Eye (tissue), 1 donor: Measurements from ENCODE around the gene GBA2.

ENCODE experiments used
- DNase-seq: peaks from one replicate; pipeline ENCODE4 v3.0.0-alpha.2; 2015

The GBA2 gene

DNA sequence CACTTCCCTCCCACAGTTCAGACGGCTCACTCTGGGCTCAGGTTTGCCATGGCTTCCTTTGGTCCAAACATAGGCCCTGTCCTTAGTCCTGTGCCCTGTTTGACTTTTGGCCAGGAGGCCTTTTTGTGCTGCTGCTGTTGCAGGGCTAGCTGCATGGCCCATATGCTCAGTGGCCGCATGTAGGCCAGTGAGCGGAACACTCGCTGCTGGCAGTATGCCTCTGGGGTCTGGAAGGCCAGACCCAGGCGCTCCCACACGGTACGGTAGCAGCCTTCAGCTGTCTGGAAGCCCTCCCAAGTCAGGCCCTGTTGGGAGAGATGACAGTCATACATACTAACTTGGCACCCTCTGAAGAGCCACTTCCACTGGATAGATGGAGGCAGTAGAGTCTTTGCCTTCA lies 11.9 kb downstream of the GBA2 start:
- no peak for DNase-seq

DNA sequence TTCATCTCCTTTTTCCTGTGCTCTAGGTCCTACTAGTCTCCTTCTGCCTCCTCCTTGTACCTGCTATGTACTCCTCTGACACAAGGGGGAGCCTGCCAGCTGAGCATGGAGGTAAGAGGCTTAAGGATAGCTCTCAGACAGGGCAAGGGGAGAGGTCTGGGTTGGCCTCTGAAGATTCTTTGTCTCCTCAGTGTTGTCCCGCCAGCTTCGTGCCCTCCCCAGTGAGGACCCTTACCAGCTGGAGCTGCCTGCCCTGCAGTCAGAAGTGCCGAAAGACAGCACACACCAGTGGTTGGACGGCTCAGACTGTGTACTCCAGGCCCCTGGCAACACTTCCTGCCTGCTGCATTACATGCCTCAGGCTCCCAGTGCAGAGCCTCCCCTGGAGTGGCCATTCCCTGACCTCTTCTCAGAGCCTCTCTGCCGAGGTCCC lies 12.8 kb downstream of the GBA2 start:
- DNase-seq: peak; percentile 81

DNA sequence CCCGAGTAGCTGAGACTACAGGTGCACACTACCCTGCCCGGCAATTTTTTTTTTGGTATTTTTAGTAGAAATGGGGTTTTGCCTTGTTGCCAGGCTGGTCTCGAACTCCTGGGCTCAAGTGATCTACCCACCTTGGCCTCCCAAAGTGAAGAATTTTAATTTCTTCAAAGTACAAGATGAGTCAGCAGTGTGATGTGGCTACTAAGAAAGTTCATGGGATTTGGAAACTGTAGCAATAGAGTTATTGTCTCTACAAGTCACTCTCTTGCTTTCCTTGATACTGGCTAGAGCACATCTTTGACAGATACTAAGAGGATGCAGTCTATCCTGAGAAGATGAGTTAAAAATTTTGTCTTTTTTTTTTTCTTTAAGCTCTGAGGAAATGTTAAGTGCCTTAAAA lies 14.9 kb downstream of the GBA2 start:
- no peak for DNase-seq

DNA sequence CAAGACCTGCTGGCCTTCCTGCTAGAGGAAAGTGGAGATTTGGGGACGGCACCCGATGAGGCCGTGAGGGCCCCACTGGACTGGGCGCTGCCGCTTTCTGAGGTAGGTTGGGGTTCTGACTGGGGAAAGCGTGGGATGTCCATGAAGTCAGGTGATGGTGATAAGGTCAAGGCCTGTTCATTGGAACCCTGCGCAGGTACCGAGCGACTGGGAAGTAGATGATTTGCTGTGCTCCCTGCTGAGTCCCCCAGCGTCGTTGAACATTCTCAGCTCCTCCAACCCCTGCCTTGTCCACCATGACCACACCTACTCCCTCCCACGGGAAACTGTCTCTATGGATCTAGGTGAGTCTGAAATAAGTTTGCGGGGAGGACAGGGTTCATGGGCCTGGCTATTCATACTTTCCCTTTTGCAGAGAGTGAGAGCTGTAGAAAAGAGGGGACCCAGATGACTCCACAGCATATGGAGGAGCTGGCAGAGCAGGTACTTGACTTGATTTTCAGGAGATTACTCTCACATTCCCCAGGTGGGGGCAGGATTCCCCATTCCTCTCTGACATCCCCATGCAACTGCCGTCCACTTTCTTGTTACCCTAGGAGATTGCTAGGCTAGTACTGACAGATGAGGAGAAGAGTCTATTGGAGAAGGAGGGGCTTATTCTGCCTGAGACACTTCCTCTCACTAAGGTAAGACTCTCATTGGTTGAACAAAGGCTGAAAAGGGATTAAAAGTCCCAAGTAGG lies 16.1 kb downstream of the GBA2 start:
- DNase-seq: no peak

DNA sequence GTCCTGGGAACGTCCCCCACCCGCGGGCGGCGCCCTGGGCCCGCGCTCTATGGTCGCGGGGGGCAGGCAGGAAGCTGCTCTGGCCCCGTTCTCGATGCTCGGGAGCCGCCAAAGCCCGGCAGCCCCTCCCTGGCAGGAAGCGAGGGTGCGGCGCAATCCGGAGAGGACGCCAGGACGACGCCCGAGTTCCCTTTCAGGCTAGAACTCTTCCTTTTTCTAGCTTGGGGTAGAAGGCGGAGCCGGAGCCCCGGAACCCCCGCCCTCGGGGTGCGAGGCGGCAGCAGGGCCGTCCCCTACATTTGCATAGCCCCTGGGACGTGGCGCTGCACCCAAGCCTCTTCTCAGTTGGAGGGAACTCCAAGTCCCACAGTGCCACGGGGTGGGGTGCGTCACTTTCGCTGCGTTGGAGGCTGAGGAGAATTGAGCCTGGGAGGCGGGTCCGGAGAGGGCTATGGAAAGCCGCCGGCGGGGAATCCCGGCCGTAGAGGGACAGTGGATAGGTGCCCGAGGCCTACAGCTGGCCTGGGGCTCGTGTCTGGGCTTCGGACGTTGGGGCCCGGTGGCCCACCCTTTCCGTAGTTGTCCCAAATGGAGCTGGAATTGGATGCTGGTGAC lies 16.7 kb downstream of the GBA2 start, which contains the start of the genes CREB3 and TLN1:
Gene CREB3, plus strand, starts transcription at position 482 of the 615 bp plus-strand sequence. Its CDS starts 107 bp downstream, at position 589.
Gene TLN1, minus strand, starts transcription at position 11 of the 615 bp plus-strand sequence. CDS start 6,501 bp downstream, outside the sequence.
- DNase-seq: peak; percentile 98

DNA sequence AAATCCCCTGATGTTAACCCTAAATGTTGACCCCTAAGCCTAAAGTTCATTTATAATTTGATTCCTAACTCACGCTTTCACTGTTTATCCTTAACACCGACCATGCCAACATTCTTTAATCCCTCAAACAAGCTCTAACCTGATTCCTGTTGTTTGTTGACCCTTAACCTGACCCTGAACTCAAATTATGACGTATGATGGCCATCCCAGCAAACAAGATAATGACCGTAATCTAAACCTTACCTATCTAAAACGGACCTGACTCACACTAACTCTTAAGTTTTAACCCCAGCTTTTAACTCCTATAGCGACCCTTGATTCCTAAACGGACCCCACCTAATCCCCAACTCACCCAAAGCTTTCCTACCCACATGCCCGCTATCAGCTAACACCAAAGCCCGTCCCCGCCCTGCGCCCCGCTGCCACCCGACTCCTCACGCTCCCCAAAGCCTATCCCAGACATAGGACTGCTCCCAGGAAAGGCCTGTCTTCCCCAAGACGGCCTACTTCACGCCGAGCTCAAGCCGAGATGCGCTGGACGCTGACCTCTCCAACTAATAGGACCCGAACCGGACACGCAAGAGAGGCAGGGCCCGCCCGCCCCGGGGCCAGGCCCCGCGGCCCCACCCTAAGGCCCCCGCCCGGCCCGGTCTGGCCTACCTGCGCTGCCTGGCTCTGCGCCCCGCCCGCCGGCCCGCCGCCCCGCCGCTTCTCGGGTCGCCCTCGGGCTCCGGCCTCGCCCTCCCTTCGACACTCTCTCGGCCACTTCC lies 17.4 kb downstream of the GBA2 start:
- no peak for DNase-seq

DNA sequence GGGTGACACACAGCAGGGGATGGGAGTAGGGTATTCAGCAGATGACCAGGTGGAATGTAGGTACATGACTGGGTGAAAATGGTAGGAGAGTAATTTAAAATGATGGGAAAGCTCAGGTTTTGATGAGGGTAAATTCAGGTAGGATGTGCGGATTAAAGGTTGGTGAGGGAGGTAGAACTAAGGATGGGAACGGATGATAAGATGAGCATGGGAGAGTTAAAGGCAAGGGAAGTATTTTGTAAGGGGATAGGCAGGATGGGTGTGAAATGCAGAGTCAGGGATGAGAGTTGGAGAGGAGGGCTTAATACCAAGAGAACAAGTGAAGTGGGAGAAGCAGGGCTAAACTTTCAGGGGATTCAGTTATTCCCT lies 18.6 kb downstream of the GBA2 start:
- DNase-seq: no peak

DNA sequence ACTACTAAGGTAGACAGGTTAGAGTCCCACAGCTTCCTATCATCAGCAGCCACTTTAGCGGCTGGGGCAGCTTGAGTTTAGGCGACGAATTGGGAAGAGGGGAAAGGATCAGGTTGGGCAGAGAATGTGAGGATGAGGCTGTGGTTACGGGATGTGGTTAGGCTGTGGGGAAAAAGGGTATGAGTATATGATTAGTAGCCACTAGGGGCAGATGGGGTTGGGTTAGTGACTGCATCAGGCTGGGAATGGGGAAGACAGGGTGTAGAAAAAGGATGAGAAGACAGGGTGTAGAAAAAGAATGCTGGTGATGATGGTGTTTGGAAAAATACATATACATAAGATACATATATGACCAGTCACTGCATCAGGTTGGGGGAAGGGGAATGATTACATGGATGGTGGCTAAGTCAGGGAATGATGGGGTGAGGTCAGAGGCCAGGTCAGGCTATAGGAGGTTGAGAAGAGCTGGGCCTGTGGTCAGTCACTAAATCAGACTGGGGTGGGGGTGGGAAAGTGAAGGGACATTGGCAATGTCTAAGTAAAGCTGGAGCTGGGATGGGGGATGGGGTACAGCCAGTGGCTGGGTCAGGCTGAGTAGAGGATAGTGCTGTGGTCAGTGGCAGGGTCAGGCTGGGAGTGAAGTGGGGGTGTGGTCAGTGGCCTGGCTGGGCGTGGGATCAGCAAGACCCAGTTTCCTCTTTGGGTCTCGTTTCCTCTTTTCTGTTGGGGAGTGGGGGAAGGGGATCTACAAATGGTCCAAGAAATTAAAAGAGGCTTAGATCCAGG lies 19.1 kb downstream of the GBA2 start:
- DNase-seq: peak; percentile 69

DNA sequence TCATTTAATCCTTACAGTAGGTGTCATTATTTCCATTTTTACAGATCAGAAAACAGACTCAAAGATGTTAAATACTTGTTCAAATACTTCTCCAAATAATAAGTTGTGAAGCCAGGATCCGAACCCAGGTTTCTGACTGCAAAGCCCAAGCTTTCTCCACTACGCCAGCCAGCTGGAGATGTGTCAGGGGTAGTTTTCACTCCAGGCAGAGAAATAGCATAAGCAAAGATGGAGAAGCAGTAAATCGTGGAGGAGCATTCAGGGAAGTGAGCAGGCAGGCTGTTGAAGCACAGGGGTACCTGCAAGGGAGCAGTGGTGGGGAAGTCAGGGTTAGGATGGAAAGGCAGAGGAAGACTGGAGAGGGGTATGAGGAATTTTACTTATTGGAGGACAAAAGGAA lies 19.9 kb downstream of the GBA2 start:
- no peak for DNase-seq

DNA sequence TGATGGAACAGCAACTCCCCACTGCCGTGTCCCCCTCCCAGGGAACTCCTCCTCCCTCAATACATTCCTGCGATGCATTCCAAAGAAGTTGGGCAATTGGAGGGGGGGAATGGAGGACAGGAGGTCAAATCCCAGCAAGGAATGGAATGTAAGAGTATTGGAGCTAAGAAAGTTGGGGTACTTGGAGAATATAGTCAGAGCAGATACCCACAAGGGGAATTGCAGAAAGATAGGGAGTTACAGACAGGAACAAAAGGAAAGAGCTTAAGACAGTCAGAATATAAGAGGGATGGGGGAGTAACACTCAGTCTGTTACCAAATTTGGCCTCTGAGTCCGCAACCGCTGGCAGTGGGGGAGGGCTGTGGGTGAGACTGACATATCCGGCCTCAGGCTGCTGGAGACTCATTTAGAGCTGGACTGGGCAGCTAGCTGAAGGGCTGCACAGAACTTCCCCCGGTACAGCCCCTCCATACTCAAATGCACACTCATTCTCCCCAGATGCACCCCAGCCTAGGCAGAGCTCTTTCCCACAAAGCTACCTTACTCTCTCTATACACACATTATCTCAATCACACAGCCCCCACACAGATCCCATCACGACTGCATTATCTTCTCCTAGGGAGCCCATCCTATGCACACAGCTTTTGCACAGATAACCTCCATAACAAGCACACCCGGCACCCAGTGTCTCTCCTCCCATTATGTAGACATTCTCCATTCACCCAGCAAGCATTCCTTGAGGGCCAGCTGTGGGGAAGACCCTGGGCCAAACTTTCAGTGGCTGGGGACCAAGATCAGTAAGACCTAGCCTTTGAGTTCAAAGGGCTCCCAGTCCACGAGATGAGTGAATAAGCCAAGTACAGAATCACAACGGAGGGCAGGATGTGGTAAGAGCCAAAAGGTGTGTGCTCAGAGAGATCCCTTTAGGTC lies 20.7 kb downstream of the GBA2 start:
- peak; percentile 71 for DNase-seq

DNA sequence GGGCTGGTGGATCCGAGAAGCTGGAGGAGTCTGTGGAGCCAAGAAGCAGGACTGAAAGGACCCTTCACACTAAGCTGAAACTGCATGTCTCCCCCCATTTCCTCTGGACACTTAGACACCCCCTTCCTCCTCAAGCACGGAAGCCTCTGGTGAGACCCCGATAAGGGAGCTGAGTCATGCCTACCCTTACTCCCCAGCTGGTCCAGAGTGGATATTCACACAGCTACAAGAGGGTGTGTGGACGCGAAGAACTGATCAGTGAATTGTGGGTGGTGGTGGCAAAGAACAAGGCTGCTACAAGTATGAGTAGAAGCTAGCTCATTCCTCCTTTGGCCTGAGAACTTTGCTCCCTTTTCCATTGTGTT lies 21.4 kb downstream of the GBA2 start:
- DNase-seq: no peak

DNA sequence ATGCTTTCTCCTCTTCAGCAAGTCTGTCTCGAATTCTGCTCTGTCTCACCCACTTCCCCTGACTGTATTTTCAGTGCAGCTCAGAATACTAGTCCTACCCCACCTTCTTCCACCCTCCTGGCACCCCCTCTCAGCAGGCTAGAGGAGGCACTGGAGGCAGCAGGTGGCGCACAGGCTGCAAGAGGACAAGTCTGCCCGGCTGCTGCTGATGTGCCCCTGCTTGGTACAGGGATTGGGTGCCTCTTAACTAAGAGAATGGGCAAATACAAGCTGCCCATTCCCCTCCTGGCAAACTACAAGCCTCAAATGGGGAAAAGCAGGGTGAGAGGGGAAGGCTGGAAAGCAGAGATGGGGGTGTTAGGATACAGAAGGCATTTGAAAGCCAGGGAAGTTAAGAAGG lies 22.1 kb downstream of the GBA2 start:
- DNase-seq: no peak

DNA sequence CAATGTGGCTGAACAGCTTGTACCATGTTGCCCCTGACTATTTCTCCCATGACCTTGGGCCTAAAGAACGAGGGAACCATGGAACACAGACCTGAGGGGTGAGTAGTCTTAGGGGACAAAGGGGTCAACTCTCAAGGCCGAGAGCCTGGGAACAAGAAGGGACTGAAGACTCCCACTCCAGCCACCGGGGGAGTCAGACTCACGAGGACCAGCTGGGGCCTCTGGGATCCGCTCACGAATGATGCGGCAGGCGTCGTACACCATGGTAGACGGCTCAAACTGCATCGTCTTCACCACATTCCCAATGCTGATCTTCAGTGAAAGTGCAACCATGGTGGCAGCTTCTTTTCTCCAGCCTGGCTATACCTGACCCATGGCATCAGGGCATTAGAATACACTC lies 23.7 kb downstream of the GBA2 start:
- no peak for DNase-seq

DNA sequence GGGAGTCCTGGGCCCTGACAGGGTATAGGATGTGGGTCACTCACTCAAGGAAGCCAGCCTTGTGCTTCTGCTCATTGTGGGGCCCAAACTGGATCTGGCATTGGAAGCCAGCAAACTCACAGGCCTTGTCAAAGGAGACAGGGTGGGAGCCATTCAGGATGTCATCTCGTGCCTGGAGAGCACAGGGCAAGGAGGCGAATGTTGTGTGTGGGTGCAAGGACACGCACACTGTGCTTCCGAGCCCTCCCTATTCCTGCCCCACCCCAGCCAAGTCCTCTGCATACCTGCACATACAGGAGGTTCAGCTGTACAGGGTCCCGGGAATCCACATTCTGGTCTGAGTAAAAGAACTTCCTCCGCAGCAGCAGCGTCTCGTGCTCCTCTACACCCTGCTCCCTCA lies 25.1 kb downstream of the GBA2 start:
- DNase-seq: no peak

DNA sequence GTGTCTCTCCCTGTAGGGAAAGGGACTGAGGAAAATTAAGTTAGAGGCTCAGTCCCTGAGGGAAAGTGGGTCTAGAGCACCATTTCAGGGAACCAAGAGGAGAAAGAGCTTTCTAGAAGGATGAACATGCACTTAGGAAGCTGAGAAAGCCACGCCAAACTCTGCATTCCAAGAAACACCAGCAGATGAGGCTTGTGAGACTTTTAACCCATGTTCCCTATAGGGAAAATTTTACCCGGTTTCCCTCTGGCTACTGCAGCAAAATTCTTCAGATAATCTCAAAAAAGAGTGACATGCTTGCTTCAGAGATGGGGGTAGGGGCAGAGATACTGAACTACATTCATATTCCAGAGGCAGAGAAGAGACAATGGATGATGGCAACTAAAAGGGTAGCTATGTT lies 25.6 kb downstream of the GBA2 start:
- no peak for DNase-seq

DNA sequence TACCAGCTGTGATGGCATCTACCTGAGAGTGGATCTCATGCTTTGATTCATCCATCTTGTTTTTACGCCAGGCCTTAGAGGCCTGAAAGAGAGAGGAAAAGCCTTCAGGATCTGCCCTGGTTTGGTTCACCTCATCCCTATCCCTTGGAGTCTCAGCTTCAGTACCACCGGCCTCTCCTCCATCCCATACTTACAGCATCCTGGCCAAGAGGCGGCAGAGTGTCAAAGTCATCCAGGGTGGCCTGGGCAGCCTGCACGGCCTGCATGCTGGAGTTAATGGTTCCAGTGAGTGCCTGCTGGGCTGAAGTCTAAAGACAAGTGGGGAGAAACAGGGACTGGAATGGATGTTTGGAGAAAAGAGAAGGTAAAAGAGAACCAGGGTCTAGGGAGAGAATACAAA lies 29.5 kb downstream of the GBA2 start:
- DNase-seq: no peak

DNA sequence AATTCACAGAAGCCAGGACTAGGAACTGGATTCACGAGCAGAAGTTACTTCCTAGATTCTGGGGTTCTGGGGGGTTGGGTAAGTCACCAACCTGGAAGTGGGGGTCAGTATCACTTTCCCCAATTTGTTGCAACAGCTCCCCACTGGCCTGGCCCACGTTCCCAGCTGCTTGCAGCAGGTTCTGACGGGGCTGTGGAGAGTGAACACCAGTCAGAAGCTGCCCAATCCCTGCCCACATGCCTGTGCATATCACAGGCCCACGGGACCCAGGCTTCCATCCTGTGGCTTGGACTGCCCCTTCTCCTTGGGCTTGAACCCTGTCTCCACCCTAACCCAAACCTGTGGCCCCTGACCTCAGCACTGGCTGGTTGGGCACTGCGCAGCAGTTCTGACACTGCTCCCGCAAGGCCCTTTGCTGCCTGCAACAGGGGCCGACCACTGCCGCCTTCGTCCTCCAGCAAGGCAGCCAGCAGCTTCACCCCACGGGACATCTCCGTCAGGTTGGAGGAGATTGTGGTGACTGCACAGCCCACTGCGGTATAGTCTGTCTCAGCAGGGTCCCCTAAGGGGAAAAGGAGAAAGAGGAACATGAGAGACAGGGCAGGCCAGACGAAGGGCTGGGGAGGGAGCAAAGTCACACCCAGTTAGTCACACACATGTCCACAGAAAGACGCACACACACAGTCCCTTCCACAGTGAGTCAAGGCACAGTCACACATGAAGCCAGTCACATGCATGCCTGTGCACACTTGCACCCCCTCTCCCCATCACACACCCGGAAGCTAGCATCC lies 30.1 kb downstream of the GBA2 start:
- no peak for DNase-seq

DNA sequence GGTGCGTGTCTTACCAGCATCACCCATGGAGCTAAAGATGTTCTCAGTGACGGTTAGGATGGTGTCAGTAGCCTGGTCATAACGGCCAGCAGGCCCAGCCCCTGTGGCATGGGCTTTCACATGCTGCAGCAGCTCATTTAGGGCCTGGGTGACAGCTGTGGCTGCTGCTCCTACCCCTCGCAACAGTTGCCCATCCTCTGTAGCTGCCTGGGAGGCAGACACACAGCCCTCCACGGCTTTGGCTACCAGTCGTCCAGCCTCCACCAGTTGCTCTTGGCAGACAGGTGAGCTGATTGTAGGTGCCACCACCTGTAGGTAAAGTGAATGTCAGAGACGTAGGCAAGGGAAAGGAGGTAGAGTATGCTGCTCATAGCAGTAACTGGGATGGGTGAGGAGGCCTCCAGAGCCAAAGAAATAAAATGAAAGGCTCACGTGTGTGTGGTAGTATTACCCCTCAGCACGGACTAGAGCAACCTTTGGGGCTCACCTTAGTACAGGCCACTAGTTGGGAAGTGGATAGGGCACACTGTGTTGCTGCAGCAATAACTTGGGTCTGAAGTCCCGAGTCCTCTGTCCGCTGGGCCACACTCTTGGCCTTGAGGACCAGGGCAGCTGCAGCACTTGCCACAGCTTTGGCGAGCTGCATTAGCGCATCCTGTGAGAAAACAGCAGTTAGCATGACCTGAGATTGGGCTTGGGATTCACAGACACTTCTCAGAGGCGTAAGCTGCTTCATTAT lies 31.7 kb downstream of the GBA2 start:
- DNase-seq: no peak

DNA sequence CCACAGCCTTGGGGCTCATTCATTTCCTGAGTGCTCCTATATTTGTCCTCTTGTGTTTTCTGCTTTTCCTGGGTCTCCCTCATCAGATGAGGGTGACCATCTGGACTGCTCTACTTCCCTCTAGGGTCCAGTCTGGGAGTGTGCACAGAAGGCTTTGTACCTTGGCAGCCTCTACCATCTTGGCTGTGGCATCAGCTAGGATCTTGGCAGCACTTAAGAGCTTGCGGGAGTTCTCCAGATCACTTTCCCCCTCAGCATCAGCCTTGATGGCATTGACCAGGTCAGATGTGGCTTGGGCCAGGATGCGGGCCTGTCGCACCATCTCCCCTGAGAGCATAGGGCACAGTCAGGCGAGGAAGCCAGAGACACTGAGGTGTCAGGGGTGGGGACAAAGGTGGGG lies 32.8 kb downstream of the GBA2 start:
- no peak for DNase-seq

DNA sequence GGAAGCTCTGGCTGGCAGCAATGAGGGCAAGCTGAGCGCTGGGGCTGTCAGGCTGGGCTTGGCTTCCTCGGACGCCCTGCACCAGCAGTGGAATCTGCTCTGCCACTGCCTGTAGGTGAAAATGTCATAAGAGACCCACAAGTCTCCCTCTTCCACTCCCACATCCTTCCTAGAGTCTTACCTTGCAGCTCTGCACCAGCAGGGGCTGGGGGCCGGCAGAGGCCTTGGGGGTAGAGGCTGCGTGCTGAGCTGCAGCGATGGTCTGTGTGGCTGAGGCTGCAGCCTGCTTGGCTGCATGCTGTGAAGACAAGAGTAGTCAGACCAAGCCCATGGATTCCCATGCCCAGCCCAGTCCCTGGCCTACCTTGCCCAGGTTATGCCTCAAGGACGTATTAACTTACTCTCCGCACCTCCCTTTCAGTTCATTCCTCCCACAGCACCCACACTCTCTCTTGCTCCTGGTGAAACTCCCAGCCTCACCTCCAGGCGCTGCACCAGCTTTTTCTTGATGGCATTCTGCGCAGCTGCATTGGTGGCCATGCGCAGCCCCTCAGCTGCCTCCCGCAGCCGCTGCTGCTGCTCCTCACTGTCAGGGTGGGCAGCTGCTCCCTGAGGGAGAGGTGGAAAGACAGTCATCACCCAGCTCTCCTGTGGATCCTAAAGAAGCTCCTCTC lies 34.3 kb downstream of the GBA2 start:
- no peak for DNase-seq
